GM19193 (cell line): Measurements from ENCODE around the gene GAS2.
A peak's percentile ranks its signal among the peaks of the same experiment; 100 is the strongest.

Experiments used
- POLR2A ChIP-seq: IDR thresholded peaks from 4 replicates; pipeline ENCODE4 v1.6.1; 2011; ENCODE audit not compliant: insufficient read depth, insufficient read length; ENCODE audit errors: extremely low read depth

GAS2 gene

DNA sequence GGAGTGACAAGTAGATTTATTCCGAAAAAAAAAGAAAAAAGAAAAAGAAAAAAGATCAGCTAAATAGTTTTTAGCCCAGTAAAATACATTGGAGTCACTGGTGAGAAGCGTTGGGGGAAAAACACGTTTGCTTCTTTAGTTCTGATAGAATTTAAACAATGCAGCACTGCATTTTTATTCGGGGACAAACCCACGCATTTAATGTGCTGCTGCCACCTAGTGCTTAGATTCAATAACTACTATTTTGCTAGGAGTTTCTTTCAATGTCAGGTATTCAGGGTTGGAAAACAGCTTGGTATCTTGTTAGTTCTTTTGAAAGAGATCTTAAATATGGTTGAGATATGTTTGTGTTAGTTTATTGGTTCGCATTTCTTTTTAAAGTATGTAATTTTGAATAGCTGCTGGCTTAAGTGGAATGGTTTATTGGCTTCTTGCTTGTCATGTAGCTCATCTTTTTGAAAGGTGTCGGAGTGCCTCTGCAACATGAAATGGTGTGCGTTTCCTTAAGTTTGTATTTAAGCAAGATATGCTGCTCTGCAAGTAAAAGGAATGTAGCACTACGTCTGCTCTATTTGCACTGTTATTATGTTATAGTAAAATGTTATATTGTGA is 121.2 kb downstream of the GAS2 start:
- TF ChIP-seq POLR2A, result no peak

DNA sequence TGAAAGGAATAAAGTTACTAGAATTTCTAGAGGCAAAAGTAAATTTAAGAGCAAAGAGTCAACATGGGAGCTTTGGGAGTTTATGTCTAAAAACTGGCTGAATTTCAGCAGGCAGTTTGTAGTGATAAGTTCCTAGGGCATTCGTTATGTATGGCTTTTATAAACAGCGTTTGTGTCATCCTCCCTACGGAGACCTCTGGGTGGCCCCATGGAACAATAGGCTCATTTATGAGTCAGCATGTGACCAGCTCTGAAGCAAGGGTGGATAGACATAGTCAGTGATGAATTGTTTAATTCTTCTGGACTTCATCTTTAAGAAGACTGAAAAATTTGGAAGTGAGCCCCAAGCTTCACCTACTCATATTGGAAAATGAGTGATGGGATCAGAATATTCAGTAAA is 126.1 kb downstream of the GAS2 start:
- TF ChIP-seq POLR2A, result no peak

DNA sequence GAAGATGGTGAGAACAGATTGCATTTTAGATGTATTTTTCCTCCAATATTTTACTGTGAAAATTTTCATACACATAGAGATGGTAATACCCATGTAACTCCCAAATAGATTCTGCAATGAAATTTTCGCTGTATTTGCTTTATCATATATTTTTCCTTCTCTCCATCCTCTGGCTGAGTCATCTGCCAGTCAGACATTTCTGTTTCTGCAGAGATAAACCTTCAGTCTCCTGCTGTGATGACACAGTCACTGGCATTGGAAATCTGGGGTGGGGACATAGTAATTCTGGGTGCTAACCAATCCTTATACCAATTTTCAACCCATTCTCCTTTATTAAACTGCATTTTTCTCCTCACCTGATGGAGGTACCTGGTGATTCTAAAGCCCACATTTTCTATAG is 129.5 kb downstream of the GAS2 start:
- no peak for TF ChIP-seq POLR2A

DNA sequence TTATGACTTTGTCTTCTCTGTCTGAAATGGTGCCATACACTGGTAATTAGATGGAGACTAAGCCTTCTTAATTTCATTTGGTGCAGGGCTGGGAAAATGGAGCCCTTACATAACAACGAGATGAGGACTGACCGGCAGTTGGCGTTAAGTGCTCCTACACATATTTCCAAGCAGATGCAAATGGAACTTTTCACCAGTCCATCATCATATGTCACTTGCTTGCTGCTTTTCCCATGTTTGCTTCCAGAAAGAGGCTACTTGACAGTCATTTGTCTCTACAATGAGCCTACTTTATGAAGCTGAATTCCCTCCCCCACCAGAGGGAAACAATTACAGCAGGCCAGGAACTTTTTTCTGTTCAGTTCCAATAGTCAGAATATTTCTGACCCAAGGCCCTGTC is 130.6 kb downstream of the GAS2 start:
- no peak for TF ChIP-seq POLR2A

DNA sequence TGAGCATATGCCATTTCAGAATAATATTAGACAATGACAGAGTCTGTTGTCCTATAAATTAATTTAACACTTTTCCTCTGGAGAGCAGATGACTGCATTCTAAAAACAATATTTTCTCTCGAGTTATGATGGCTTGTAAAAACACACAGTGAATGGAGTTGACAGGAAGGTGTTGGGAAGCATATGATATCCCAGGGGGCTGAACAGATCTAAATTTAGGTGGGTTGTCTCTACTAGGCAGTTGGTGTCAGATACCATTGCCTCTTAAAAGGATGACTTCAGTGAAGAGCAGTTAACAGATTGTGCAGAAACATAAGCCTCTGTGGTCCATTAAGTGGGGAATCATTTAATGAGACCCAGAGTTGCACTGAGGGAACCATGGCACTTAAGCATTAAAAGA is 132.5 kb downstream of the GAS2 start:
- no peak for TF ChIP-seq POLR2A

DNA sequence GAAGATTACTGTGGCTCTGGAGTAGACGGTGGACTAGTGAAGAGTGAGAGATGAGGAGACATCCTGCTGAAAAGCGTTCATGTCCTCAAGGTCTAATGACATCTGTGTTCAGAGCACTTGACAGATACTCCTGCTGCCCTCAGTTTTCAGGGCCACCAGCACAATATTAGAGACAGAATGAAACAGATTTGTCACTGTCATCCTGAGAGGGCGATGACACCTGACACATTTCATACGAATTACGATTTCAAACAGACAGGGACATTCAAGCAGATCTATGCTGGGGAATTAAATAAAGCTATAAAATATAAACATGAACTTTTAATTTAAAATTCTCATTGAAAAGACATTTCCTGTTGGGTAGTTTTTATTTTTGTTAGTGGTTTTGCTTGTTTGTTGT is 134.1 kb downstream of the GAS2 start:
- no peak for TF ChIP-seq POLR2A

DNA sequence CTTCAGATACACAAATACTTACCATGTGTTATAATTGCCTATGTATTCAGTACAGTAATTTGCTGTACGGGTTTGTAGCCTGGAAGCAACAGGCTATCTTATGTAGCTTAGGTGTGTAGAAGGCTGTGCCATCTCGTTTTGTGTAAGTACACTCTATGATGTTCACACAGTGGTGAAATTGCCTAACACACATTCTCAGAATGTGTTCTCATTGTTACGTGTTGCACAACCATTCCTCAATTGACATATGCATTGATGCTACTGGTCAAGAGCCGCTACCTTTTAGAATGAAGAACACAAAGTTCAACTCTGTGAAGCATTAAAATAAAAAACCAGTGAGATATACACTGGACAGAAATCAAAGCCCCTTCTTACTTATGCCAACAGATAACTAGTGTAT is 136.4 kb downstream of the GAS2 start:
- no peak for TF ChIP-seq POLR2A

DNA sequence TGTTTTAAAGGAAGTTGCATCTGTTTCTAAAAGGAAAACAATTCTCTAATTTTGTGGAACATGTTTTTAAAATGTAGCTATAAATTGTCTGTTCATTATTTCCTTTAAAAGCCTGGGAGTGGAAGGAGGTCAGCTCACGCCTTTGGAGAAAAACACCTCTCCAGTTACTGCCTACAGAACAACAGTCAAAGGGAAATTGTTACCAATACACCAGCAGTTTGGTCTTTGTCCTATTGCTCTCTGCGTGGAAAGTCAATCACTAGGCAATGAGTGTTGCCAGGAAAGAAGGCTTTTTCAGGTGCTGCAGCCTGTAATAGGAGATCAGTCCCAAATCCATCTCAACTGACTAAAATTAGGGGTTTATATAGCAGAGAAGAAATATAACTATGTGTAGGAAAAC is 141.0 kb downstream of the GAS2 start:
- no peak for TF ChIP-seq POLR2A

DNA sequence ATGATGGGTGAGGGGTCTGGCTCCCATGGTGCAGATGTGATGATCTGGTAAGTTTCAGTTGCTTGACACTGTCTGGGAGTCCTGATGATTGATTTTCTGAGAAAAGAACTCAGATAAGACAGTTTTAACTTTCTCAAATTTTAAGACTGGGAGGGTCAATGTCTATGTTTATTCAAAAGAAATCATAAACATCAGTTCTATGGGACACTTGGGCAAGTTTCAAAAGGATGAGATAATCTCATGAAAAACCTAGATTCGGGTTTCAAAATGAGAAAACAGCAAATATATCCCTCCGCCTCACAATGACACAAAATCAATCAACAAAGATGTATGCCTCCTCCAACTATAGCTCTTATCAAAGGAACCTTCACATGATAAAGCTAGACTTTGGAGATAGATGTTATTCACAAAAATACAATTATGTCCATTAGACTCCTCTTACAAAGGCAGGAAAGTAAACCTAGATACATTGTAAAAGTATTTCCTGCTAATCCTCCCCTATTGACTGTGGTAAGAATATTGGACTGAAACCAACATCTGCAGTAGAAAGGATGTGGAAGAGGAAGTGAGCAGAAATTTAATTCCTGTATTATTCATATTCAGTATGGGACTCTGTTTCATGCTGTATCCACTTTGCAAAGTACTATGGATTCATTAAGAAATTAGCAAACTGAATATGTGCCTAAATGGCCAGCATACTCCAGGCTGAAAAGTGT is 141.6 kb downstream of the GAS2 start:
- no peak for TF ChIP-seq POLR2A

DNA sequence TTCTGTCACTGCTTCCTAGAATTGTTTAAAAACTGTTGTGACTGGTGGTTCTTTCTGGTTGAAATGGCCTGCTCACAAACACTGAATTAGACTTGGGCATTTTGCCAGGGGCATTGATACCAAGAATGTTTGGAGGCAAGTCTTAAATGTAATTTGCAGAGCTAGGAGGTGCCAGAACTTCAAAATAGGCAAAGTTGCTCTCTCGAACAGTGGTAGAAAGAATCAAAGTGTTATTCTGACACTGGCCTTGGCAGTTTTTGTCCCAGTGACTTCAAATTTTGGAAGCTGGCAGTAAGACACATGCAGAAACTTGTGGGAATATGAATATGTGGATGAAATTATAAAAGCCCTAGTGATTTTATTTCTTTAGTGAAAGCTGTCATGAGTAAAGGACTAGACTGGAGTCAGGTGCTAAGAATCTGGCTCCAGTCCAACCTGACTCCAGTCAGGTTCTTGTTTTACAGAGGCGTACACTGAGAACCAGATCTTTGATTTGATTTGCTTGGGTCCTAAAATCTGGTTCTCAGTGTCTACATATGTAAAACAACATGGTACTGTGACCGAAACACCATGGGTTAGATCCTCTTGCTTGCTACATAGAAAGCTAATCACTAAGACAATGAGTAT is 142.3 kb downstream of the GAS2 start:
- no peak for TF ChIP-seq POLR2A

DNA sequence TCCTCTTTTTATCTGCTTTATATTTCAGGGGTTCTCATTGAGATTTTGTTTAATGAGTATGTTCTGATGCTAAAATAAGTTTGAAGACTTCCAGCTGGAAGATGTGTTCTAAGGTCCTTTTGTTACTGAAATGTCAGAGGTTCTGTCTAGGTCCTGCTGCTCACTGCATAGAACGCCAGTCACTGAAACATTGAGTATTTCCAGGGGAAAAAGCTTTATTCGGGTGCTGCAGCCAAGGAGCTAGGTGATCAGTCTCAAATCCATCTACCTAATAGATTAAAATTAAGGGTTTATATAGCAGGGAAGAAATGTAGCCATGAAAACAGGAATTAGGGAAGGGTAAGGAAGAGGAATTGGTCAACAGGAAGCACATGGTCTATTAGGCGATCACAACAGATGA is 143.5 kb downstream of the GAS2 start:
- TF ChIP-seq POLR2A, result no peak

DNA sequence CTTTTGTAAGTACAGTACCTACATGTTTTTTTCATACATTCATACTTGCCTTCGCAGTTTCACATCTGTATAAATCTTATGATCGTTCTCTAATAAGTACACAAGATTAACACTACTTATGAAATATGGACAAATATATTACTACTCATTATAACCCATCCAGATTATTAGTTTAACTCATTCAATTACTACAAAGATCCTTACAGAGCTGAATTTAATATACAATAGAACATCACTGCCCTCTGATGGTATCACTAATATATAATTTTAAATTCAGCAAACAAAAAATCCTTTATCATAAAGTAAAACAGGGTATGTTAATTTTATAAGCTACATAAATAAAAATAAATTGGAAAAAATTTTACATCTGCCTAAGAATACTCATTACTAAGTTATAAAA is 155.8 kb downstream of the GAS2 start:
- TF ChIP-seq POLR2A, result no peak

DNA sequence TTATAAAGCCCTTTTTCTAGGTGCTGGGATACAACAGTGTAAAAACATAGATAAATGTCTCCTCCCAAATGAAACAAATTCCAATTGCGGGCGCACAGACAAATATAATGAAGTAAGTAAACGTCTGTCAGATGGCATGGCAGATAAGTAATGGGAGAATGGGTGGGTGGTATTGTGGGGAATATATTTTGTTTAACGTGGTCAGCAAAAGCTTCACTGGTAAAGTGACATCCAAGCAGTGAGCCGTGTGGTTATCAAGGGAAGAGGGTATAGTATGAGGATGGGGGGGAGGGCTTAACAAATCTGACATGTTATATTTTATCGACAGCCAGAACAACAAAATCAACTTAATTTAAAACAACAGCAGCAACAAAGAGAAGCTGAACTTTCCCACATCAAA is 162.0 kb downstream of the GAS2 start:
- TF ChIP-seq POLR2A, result no peak

DNA sequence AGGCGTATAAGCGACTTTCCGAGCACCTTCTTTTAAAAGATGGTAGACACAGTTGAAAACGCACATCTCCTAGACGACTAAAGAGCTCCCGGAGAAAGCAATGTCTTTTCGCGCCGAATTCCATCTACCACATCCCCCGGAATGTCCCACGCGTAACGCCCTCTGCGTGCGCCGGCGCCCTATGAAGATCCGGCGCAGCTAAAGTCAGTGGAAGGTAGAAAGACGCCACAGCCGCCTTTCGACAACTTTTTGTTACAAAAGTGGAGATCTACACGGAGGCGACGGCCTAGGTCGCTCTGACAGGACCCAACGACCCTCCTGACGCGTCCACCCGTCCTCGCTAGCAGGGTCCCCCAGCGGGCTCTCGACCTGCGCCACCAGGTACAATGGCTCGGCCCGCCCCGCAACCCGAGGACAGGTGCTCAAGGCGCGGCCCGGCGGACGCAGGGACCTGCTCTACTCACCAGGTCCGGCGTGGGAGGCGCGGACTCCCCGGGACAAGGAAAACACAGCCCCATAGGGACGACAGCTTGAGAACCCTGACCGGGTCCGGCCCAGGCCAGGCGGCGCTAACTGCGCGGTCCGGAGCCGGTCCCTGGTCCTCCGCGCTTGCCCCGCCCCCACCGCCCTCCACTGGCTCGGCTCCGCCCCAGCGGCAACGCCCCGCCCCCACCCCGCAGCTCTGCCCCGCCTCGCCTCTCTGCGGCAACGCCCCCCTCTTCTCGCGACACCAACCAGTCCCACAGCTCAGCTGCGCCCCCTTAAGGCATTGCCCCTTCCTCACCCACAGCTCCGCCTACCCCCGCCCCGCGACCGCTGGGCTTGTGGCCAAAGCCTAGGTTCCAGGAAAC is 163.0 kb downstream of the GAS2 start, which contains the start of gene SVIP:
Gene SVIP (minus strand): TSS at position 571 of the 851 bp plus-strand sequence. CDS start 53 bp downstream, at position 518.
- TF ChIP-seq POLR2A, result peak; percentile 75

DNA sequence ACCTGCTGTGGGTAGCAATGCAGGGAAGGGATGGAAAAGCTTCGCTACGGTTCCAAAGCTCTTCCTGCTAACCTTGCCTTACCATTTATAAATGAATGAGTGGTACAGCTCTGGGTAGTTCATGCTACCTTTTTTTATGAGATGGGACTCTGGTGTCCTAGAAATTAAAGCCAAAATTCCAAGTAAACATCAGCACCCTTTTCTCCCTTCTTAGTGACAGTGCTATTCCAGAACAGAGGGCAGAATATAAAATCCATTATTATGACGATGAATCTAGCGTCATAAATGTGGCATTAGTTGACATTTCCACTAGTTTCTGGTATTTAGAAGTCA is 163.6 kb downstream of the GAS2 start:
- no peak for TF ChIP-seq POLR2A
